Astrocyte (in vitro differentiated cells and primary cell): ENCODE results near the gene GTF2F2. TPM values are rescaled to one million over a fixed set of nuclear protein-coding genes. Genes with fewer than 3 reads are reported as not detected.

Experiments used
- DNase-seq: peaks from one replicate; pipeline ENCODE4 v3.0.0-alpha.2; 2010; ENCODE audit warnings: low read depth
- FAIRE-seq: peaks from 2 replicates; lab custom pipeline; 2011; peaks lifted over from hg19 to GRCh38; lab: Jason Lieb, UNC
- H2AFZ ChIP-seq: 2 replicates; pipeline ENCODE4 v1.6.0; 2012; ENCODE audit warnings: low read depth, low read length, inconsistent platforms
- H3K27ac ChIP-seq: 2 replicates; pipeline ENCODE4 v1.5.1; 2011; ENCODE audit warnings: low read depth, low read length, inconsistent platforms
- H3K27me3 ChIP-seq: 2 replicates; pipeline ENCODE4 v1.6.0; 2011; ENCODE audit warnings: low read length, inconsistent platforms; ENCODE audit not compliant: insufficient read depth
- H3K36me3 ChIP-seq: 2 replicates; pipeline ENCODE4 v1.5.1; 2011; ENCODE audit warnings: low read length, inconsistent platforms; ENCODE audit not compliant: insufficient read depth
- H3K4me1 ChIP-seq: 2 replicates; pipeline ENCODE4 v1.5.1; 2011; ENCODE audit warnings: low read length, inconsistent platforms; ENCODE audit not compliant: insufficient read depth
- H3K4me2 ChIP-seq: 2 replicates; pipeline ENCODE4 v1.6.0; 2012; ENCODE audit warnings: low read length, inconsistent platforms
- H3K4me3 ChIP-seq: 2 replicates; pipeline ENCODE4 v1.5.1; 2011; ENCODE audit warnings: low read depth, mild to moderate bottlenecking, low read length, inconsistent platforms; ENCODE audit not compliant: insufficient read depth
- H3K79me2 ChIP-seq: 2 replicates; pipeline ENCODE4 v1.6.0; 2012; ENCODE audit warnings: mild to moderate bottlenecking, low read length, inconsistent platforms; ENCODE audit not compliant: insufficient read depth
- H3K9ac ChIP-seq: 2 replicates; pipeline ENCODE4 v1.6.0; 2012; ENCODE audit warnings: mild to moderate bottlenecking, low read length, inconsistent platforms
- H3K9me3 ChIP-seq: 2 replicates; pipeline ENCODE4 v1.5.1; 2012; ENCODE audit warnings: low read depth, mild to moderate bottlenecking, low read length, inconsistent platforms; ENCODE audit not compliant: insufficient read depth
- H4K20me1 ChIP-seq: 2 replicates; pipeline ENCODE4 v1.6.0; 2012; ENCODE audit warnings: low read length, inconsistent platforms; ENCODE audit not compliant: insufficient read depth
- H3K27ac Mint-ChIP-seq: one replicate; pipeline ENCODE4 v1.8.0; 2021; ENCODE audit warnings: mild to moderate bottlenecking, mixed read lengths; ENCODE audit not compliant: unreplicated experiment
- H3K27me3 Mint-ChIP-seq: one replicate; pipeline ENCODE4 v1.8.0; 2021; ENCODE audit warnings: low read depth, mixed read lengths; ENCODE audit not compliant: unreplicated experiment
- H3K36me3 Mint-ChIP-seq: one replicate; pipeline ENCODE4 v1.8.0; 2021; ENCODE audit warnings: low read depth, mixed read lengths; ENCODE audit not compliant: unreplicated experiment
- H3K4me1 Mint-ChIP-seq: one replicate; pipeline ENCODE4 v1.8.0; 2021; ENCODE audit warnings: low read depth, mixed read lengths; ENCODE audit not compliant: unreplicated experiment
- H3K4me3 Mint-ChIP-seq: one replicate; pipeline ENCODE4 v1.8.0; 2021; ENCODE audit warnings: mild to moderate bottlenecking, moderate library complexity, mixed read lengths; ENCODE audit not compliant: unreplicated experiment
- H3K9me3 Mint-ChIP-seq: one replicate; pipeline ENCODE4 v1.8.0; 2021; ENCODE audit warnings: mild to moderate bottlenecking, mixed read lengths; ENCODE audit not compliant: unreplicated experiment
- EZH2 ChIP-seq: IDR thresholded peaks from 2 replicates; pipeline ENCODE4 v1.6.1; 2012; ENCODE audit warnings: mild to moderate bottlenecking, low read length, inconsistent platforms; ENCODE audit not compliant: insufficient read depth
- total RNA-seq: library from RNA; stranded (reverse); gene quantifications from 2 replicates; pipeline ENCODE4 v1.2.1, GENCODE V29; 2021
- TF ChIP-seq, protein P1 (sequence below): IDR thresholded peaks from 2 replicates; pipeline ENCODE4 v1.5.1; 2011; ENCODE audit warnings: low read depth, mild to moderate bottlenecking, inconsistent platforms, low read length, moderate library complexity; ENCODE audit not compliant: insufficient read depth

GTF2F2 gene
- total RNA-seq, 1 donor from 2014 or later: 27.8 TPM

DNA sequence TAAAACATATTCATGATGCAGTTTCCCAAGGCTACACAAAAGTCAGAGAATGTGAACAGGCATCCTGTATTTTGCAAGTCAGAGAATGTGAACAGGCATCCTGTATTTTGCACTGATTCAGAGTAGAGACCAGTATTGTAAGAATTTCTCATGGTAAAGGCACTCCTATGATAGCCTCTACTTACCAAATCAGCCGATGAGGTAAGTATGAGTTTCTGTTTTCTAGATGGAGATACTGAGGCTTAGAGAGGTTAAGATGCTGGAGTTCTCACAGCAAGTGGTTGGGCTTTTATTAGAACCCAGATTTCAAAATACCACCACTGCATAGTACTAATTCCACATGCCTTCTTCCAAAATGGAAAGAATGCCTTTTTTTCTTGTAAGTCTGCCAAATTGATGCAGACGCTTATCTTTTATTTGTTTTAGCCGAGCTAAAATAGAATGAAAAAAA is 208.4 kb downstream of the GTF2F2 start:
- H3K4me1 Mint-ChIP-seq: peaks cover 51% of the 10 kb centered on the region
- Histone ChIP-seq H3K4me2 (peak overlapping the region; percentile 45), H3K79me2 (no peaks in the 10 kb centered on the region), H3K27me3 (no peaks in the 10 kb centered on the region), H4K20me1 (peaks cover 17% of the 10 kb centered on the region), H3K36me3 (no peaks in the 10 kb centered on the region), H3K27ac (peak overlapping the region; percentile 62), H3K4me1 (peaks cover 49% of the 10 kb centered on the region), H3K9me3 (no peaks in the 10 kb centered on the region), H2AFZ (no peak overlapping the region), H3K9ac (peak overlapping the region; percentile 2), H3K4me3 (no peak overlapping the region)
- H3K4me3 Mint-ChIP-seq: no peak overlapping the region
- H3K27me3 Mint-ChIP-seq: no peaks in the 10 kb centered on the region
- DNase-seq (peak; percentile 92), FAIRE-seq (no peak)
- no peak for TF ChIP-seq EZH2
- TF ChIP-seq, protein P1, sequence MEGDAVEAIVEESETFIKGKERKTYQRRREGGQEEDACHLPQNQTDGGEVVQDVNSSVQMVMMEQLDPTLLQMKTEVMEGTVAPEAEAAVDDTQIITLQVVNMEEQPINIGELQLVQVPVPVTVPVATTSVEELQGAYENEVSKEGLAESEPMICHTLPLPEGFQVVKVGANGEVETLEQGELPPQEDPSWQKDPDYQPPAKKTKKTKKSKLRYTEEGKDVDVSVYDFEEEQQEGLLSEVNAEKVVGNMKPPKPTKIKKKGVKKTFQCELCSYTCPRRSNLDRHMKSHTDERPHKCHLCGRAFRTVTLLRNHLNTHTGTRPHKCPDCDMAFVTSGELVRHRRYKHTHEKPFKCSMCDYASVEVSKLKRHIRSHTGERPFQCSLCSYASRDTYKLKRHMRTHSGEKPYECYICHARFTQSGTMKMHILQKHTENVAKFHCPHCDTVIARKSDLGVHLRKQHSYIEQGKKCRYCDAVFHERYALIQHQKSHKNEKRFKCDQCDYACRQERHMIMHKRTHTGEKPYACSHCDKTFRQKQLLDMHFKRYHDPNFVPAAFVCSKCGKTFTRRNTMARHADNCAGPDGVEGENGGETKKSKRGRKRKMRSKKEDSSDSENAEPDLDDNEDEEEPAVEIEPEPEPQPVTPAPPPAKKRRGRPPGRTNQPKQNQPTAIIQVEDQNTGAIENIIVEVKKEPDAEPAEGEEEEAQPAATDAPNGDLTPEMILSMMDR: no peak
- H3K36me3 Mint-ChIP-seq: no peaks in the 10 kb centered on the region
- peak overlapping the region; percentile 18 for H3K27ac Mint-ChIP-seq
- H3K9me3 Mint-ChIP-seq: no peaks in the 10 kb centered on the region

DNA sequence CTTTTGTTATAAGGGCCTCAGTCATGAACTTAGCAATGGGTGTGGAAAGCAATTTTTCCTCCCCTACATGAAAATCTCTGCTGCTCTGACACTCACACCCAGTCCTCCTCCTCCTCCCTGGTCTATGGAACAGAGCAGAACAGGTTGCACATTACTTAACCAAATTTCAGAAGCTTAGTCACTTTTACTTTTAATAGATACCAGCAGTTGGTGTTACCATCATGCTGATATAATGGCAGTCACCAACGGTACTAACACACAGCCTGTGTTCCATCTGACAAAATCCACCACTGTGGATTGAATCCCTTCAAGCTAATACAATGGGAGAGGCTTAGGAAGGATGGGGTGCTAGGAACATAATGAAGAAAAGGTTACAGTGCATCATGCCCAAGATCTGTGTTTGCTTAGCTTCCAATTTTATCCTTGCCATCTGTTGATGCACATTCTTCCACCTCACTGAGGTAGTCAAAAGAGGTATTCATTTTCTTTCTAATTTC is 210.9 kb downstream of the GTF2F2 start:
- H3K27ac Mint-ChIP-seq: peak overlapping the region; percentile 56

DNA sequence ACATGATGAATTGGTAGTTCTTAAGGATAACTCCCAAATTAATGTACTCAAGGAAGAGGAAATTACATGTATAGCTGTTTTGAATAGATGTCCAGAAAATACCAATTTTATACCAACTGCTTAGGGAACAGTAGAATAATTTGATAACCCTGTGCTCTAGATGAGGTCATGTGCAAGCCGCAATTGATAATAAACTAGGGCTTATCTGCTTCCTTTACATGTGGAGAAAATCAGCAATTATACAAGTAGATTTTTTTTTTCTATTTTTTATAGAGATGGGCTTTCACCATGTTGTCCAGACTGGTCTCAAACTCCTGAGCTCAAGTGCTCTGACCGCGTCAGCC is 211.4 kb downstream of the GTF2F2 start:
- Histone ChIP-seq H3K4me2 (no peak overlapping the region), H4K20me1 (peaks cover 46% of the 10 kb centered on the region), H3K36me3 (peaks cover 22% of the 10 kb centered on the region), H3K9me3 (no peaks in the 10 kb centered on the region), H2AFZ (no peak overlapping the region), H3K27ac (peak overlapping the region; percentile 45), H3K27me3 (no peaks in the 10 kb centered on the region), H3K4me1 (peaks cover 60% of the 10 kb centered on the region), H3K79me2 (peaks cover 19% of the 10 kb centered on the region), H3K4me3 (no peak overlapping the region), H3K9ac (no peak overlapping the region)
- FAIRE-seq (no peak), DNase-seq (no peak)
- TF ChIP-seq, protein P1: no peak
- TF ChIP-seq EZH2: no peak
- Mint-ChIP-seq H3K4me3 (no peak overlapping the region), H3K4me1 (peaks cover 59% of the 10 kb centered on the region), H3K27ac (no peak overlapping the region), H3K9me3 (no peaks in the 10 kb centered on the region), H3K27me3 (no peaks in the 10 kb centered on the region), H3K36me3 (peaks cover 8% of the 10 kb centered on the region)

More for the DNA sequence above, 210.9 kb downstream of the GTF2F2 start:
- H3K36me3 ChIP-seq: peaks cover 17% of the 10 kb centered on the region
- H2AFZ ChIP-seq: no peak overlapping the region
- no peak for FAIRE-seq
- no peak for DNase-seq
- no peaks in the 10 kb centered on the region for H3K9me3 Mint-ChIP-seq
- H3K4me1 Mint-ChIP-seq: peaks cover 54% of the 10 kb centered on the region
- H3K36me3 Mint-ChIP-seq: peaks cover 4% of the 10 kb centered on the region
- H3K27me3 Mint-ChIP-seq: no peaks in the 10 kb centered on the region
- H4K20me1 ChIP-seq: peaks cover 42% of the 10 kb centered on the region
- no peaks in the 10 kb centered on the region for H3K27me3 ChIP-seq
- peaks cover 15% of the 10 kb centered on the region for H3K79me2 ChIP-seq
- peak overlapping the region; percentile 1 for H3K27ac ChIP-seq
- no peak overlapping the region for H3K4me2 ChIP-seq
- H3K4me1 ChIP-seq: peaks cover 59% of the 10 kb centered on the region
- no peak overlapping the region for H3K4me3 Mint-ChIP-seq
- H3K9ac ChIP-seq: no peak overlapping the region
- TF ChIP-seq EZH2: no peak
- TF ChIP-seq, protein P1: no peak
- no peak overlapping the region for H3K4me3 ChIP-seq
- H3K9me3 ChIP-seq: no peaks in the 10 kb centered on the region
